NCI-H748 treated with DMSO at 0.1 percent for 48 hours (cell line): ENCODE data around the gene ZNF789.
A peak's percentile ranks its signal among the peaks of the same experiment; 100 is the strongest.

Experiments used
- DNase-seq: peaks from one replicate; lab custom pipeline; 2025; lab: John Stamatoyannopoulos, UW

The ZNF789 gene

DNA sequence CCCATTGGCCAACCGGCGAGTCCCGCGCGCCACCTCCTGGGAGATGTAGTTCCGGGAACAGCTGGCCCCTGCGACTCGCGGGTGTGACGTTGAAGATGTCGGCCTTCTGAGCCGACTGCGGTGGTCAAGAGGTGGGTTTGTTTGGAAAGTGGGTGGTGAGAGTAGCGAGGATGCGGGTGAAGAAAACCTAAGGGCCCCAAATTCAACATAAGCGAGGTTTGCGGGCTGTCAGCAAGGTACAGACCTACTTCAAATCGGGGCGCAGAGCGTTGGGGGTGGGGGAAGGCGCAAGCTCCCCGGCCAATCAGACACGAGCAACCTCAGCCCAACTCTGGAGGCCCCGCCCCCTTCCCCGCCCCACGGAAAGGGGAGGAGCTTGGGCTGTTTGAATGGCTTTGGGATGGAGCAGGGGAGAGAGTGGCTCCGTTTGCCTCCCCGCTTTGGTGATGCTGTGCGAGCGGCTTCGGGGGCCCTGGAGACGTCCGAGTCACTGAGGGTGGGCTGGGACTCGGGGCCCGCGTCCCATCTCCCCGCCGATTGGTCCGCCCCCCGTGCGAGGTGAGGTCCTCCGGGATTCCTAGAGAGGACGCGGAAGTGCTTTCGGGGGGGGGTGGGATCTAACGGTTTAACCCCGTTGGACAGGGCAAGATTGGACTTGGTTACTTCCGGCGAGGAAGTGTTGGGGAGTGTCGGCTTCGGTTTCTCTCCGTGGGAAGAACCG lies 32.1 kb downstream of the ZNF789 start, which contains the start of gene ZKSCAN5:
TSS of gene ZKSCAN5 (plus strand) at position 60 of the 721 bp plus-strand sequence. CDS start 1,383 bp downstream, outside the sequence.
- peak; percentile 95 for DNase-seq

DNA sequence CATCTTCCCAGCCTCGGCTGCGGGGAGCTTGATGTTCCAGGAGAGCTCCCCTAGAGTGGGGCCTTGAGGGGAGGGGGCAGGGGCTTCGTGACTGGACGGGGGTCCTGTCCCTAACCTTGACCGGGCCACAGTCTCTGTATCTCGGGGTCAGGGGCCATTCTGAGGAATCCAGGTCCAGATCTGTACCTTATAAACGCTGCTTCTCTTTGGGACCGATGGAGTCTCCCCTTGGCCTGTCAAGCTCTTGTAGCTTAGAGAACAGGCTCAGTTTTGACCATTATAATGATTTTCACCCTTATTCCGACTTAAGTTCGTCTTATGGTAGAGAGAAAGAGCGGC lies 32.6 kb downstream of the ZNF789 start:
- DNase-seq, result no peak

DNA sequence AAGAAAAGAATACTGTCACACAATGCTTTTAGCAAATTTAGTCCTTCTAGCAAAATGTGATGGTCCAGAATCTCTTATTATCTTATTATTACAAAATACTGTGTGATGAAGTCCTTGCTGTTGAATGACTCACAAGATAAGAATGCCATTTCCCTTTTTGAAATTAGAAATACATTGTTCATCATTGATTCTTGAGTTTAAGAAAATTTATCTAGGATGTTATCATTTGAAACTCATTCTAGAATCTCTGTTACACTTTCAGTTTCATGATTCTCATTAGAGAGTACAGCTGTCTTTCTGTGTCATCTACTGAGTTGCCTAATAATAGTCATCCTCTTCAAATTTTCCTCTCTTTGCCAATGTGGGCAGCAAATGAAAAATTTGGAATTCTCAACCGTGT lies 41.4 kb downstream of the ZNF789 start:
- DNase-seq, result no peak

DNA sequence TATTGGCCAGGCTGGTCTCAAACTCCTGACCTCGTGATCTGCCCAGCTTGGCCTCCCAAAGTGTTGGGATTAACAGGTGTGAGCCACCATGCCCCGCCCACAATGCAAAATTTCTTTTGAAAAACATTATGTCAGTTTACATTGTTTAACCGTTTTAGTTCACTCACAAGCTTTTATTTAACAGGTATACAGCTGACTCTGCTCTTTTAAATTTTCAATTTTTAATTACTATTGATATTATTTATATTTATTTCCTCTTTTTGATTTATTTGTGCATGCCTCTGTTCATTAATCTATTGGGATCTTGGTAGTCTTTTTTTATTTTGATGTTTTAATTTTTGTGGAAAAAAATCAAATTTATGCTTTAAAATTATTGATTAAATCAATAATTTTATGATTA lies 48.7 kb downstream of the ZNF789 start:
- no peak for DNase-seq

DNA sequence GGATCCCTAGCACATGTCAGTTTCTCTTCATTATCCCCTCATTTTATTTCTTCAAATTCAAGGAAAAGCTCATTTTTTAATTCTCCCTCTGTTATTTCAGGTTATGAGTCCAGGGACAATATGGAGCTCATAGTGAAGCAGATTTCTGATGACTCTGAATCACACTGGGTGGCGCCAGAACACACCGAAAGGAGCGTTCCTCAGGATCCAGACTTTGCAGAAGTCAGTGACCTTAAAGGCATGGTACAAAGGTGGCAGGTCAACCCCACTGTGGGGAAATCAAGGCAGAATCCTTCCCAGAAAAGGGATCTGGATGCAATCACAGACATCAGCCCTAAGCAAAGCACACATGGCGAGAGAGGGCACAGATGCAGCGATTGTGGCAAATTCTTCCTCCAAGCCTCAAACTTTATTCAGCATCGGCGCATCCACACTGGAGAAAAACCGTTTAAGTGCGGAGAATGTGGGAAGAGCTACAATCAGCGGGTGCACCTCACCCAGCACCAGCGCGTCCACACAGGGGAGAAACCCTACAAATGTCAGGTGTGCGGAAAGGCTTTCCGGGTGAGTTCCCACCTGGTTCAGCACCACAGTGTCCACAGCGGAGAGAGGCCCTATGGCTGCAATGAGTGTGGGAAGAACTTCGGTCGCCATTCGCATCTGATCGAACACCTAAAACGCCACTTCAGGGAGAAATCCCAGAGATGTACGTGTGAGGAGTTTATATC lies 53.2 kb downstream of the ZNF789 start:
- DNase-seq, result no peak

DNA sequence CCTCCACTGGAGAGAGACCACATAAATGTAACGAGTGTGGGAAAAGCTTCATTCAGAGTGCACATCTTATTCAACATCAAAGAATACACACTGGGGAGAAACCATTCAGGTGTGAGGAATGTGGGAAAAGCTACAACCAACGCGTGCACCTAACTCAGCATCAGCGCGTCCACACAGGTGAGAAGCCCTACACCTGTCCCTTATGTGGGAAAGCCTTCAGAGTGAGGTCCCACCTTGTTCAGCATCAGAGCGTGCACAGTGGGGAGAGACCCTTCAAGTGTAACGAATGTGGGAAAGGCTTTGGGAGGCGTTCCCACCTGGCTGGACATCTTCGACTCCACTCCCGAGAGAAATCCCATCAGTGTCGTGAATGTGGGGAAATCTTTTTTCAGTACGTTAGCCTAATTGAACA lies 58.7 kb downstream of the ZNF789 start:
- no peak for DNase-seq

DNA sequence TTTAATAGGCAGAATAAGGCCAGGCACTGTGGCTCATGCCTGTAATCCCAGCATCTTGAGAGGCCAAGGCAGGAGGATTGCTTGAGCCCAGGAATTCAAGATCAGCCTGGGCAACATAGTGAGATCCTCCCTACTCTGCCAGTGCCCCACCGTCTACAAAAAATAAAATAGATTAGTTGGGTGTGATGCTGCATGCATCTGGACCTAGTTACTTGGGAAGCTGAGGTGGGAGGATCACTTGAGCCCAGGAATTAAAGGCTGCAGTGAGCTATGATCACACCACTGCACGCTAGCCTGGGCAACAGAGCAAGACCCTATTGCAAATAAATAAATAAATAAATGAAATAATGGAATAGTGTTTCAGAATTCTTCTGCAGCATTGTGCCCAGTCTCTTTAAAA lies 63.0 kb downstream of the ZNF789 start:
- DNase-seq, result no peak
